HepG2 (cell line): Measurements from ENCODE around the gene COPS7A. TPM values are rescaled to one million over a fixed set of nuclear protein-coding genes. Genes with fewer than 3 reads are reported as not detected.

Source experiments
- CENPX ChIP-seq: sonication (generic); formaldehyde crosslinking; IDR thresholded peaks from 2 replicates; pipeline ENCODE4 v1.9.0; 2021; ENCODE audit warnings: mild to moderate bottlenecking, missing genetic modification reagents, moderate library complexity
- HOMEZ ChIP-seq: IDR thresholded peaks from 2 replicates; pipeline ENCODE4 v1.6.1; 2016; ENCODE audit warnings: low read depth
- MEIS1 ChIP-seq: sonication (generic); formaldehyde crosslinking; IDR thresholded peaks from 2 replicates; pipeline ENCODE4 v1.9.0; 2021; ENCODE audit warnings: mild to moderate bottlenecking, missing genetic modification reagents, moderate library complexity, borderline replicate concordance
- ZFYVE20 ChIP-seq: sonication (generic); formaldehyde crosslinking; IDR thresholded peaks from 2 replicates; pipeline ENCODE4 v1.8.0; 2023; ENCODE audit warnings: low read depth, mild to moderate bottlenecking, moderate library complexity, missing genetic modification reagents, borderline replicate concordance
- ZNF207 ChIP-seq: fragments of 450-650 bp; IDR thresholded peaks from 2 replicates; pipeline ENCODE4 v1.6.1; 2016; ENCODE audit warnings: antibody characterized with exemption, borderline replicate concordance
- ZNF260 ChIP-seq: sonication (generic); formaldehyde crosslinking; IDR thresholded peaks from 2 replicates; pipeline ENCODE4 v1.4.0; 2020; ENCODE audit warnings: missing genetic modification reagents, low read depth, mild to moderate bottlenecking, borderline replicate concordance
- polyA plus RNA-seq, 8 experiments: library from polyadenylated mRNA; depleted of rRNA in 3 of 8; stranded (reverse) in 7 of 8; unstranded in 1 of 8; fragments of >200 nt; fragmentation: Illumina TruSeq in 4 of 8; extraction: Trizol in 4 of 8; gene quantifications; 2 replicates each; pipeline versions ENCODE4 v1.2.1 to v1.2.3, GENCODE V29; 2011 to 2016; ENCODE audit warnings: low read depth in 4 of 8, missing spikeins in 1 of 8, mixed read lengths in 1 of 8; ENCODE audit not compliant: insufficient read depth in 1 of 8
- total RNA-seq, 5 experiments: library from RNA; depleted of rRNA; stranded (reverse); fragments of >200 nt; fragmentation: Illumina TruSeq; extraction: Trizol; gene quantifications; 2 replicates each; pipeline ENCODE4 v1.2.3, GENCODE V29; 2016; ENCODE audit warnings: low read depth in 1 of 5
- TF ChIP-seq, protein P1 (sequence below): sonication (generic); formaldehyde crosslinking; IDR thresholded peaks from one replicate; pipeline ENCODE4 v1.5.1; 2020; ENCODE audit warnings: mild to moderate bottlenecking, missing genetic modification reagents; ENCODE audit errors: not compliant biosample characterization
- TF ChIP-seq, protein P2 (sequence below): sonication (generic); formaldehyde crosslinking; IDR thresholded peaks from 2 replicates; pipeline ENCODE4 v1.8.1; 2023; ENCODE audit warnings: missing genetic modification reagents, inconsistent platforms, borderline replicate concordance
- TF ChIP-seq, protein P3 (sequence below): sonication (generic); formaldehyde crosslinking; IDR thresholded peaks from 2 replicates; pipeline ENCODE4 v1.4.0; 2020; ENCODE audit warnings: missing genetic modification reagents

COPS7A gene
- total and polyA plus RNA-seq, 2 of the 13 experiments (the other 11 are each of a cell fraction or from before 2014, with no cell fraction given) = 40.0 to 73.6 TPM

- TF ChIP-seq, protein P1, sequence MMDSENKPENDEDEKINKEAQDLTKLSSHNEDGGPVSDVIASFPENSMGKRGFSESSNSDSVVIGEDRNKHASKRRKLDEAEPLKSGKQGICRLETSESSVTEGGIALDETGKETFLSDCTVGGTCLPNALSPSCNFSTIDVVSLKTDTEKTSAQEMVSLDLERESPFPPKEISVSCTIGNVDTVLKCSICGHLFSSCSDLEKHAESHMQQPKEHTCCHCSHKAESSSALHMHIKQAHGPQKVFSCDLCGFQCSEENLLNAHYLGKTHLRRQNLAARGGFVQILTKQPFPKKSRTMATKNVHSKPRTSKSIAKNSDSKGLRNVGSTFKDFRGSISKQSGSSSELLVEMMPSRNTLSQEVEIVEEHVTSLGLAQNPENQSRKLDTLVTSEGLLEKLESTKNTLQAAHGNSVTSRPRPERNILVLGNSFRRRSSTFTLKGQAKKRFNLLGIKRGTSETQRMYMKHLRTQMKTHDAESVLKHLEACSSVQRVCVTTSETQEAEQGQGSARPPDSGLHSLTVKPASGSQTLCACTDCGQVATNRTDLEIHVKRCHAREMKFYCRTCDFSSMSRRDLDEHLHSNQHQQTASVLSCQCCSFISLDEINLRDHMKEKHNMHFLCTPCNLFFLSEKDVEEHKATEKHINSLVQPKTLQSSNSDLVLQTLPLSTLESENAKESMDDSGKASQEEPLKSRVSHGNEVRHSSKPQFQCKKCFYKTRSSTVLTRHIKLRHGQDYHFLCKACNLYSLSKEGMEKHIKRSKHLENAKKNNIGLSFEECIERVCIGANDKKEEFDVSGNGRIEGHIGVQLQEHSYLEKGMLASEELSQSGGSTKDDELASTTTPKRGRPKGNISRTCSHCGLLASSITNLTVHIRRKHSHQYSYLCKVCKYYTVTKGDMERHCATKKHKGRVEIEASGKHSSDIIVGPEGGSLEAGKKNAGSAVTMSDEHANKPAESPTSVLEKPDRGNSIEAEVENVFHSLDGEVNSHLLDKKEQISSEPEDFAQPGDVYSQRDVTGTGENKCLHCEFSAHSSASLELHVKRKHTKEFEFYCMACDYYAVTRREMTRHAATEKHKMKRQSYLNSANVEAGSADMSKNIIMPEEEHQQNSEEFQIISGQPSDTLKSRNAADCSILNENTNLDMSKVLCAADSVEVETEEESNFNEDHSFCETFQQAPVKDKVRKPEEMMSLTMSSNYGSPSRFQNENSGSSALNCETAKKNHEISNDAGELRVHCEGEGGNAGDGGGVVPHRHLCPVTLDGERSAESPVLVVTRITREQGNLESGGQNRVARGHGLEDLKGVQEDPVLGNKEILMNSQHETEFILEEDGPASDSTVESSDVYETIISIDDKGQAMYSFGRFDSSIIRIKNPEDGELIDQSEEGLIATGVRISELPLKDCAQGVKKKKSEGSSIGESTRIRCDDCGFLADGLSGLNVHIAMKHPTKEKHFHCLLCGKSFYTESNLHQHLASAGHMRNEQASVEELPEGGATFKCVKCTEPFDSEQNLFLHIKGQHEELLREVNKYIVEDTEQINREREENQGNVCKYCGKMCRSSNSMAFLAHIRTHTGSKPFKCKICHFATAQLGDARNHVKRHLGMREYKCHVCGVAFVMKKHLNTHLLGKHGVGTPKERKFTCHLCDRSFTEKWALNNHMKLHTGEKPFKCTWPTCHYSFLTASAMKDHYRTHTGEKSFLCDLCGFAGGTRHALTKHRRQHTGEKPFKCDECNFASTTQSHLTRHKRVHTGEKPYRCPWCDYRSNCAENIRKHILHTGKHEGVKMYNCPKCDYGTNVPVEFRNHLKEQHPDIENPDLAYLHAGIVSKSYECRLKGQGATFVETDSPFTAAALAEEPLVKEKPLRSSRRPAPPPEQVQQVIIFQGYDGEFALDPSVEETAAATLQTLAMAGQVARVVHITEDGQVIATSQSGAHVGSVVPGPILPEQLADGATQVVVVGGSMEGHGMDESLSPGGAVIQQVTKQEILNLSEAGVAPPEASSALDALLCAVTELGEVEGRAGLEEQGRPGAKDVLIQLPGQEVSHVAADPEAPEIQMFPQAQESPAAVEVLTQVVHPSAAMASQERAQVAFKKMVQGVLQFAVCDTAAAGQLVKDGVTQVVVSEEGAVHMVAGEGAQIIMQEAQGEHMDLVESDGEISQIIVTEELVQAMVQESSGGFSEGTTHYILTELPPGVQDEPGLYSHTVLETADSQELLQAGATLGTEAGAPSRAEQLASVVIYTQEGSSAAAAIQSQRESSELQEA (CRISPR knock-in tag) = peak; percentile 54
- TF ChIP-seq ZNF207 = no peak
- no peak for TF ChIP-seq ZNF260 (CRISPR knock-in tag)
- TF ChIP-seq CENPX (CRISPR knock-in tag) = no peak
- TF ChIP-seq, protein P2, sequence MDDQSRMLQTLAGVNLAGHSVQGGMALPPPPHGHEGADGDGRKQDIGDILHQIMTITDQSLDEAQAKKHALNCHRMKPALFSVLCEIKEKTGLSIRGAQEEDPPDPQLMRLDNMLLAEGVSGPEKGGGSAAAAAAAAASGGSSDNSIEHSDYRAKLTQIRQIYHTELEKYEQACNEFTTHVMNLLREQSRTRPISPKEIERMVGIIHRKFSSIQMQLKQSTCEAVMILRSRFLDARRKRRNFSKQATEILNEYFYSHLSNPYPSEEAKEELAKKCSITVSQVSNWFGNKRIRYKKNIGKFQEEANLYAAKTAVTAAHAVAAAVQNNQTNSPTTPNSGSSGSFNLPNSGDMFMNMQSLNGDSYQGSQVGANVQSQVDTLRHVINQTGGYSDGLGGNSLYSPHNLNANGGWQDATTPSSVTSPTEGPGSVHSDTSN (CRISPR knock-in tag) = peak; percentile 36; the same call in 1 of the 2 replicates
- TF ChIP-seq ZFYVE20 (CRISPR knock-in tag) = peak; percentile 90; the same call in 1 of the 2 replicates
- TF ChIP-seq, protein P3, sequence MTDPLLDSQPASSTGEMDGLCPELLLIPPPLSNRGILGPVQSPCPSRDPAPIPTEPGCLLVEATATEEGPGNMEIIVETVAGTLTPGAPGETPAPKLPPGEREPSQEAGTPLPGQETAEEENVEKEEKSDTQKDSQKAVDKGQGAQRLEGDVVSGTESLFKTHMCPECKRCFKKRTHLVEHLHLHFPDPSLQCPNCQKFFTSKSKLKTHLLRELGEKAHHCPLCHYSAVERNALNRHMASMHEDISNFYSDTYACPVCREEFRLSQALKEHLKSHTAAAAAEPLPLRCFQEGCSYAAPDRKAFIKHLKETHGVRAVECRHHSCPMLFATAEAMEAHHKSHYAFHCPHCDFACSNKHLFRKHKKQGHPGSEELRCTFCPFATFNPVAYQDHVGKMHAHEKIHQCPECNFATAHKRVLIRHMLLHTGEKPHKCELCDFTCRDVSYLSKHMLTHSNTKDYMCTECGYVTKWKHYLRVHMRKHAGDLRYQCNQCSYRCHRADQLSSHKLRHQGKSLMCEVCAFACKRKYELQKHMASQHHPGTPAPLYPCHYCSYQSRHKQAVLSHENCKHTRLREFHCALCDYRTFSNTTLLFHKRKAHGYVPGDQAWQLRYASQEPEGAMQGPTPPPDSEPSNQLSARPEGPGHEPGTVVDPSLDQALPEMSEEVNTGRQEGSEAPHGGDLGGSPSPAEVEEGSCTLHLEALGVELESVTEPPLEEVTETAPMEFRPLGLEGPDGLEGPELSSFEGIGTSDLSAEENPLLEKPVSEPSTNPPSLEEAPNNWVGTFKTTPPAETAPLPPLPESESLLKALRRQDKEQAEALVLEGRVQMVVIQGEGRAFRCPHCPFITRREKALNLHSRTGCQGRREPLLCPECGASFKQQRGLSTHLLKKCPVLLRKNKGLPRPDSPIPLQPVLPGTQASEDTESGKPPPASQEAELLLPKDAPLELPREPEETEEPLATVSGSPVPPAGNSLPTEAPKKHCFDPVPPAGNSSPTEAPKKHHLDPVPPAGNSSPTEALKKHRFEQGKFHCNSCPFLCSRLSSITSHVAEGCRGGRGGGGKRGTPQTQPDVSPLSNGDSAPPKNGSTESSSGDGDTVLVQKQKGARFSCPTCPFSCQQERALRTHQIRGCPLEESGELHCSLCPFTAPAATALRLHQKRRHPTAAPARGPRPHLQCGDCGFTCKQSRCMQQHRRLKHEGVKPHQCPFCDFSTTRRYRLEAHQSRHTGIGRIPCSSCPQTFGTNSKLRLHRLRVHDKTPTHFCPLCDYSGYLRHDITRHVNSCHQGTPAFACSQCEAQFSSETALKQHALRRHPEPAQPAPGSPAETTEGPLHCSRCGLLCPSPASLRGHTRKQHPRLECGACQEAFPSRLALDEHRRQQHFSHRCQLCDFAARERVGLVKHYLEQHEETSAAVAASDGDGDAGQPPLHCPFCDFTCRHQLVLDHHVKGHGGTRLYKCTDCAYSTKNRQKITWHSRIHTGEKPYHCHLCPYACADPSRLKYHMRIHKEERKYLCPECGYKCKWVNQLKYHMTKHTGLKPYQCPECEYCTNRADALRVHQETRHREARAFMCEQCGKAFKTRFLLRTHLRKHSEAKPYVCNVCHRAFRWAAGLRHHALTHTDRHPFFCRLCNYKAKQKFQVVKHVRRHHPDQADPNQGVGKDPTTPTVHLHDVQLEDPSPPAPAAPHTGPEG (CRISPR knock-in tag) = peak; percentile 83; the same call in 1 of the 2 replicates
- TF ChIP-seq MEIS1 = no peak; the same call in 1 of the 2 replicates
- peak; percentile 42; the same call in 1 of the 2 replicates for TF ChIP-seq HOMEZ
Measured at GRCh38 chr12:6723607-6724408, at the start of gene COPS7A (continued).
